K562 (cell line): Measurements from ENCODE around the gene SMYD2. TPM values are rescaled to one million over a fixed set of nuclear protein-coding genes. Genes with fewer than 3 reads are reported as not detected.

ENCODE experiments used
- DMBX1 ChIP-seq: fragments of 250-450 bp; sonication (Bioruptor Pico); IDR thresholded peaks from 2 replicates; pipeline ENCODE4 v1.8.0; 2022; ENCODE audit warnings: inconsistent platforms, mild to moderate bottlenecking, moderate library complexity, borderline replicate concordance
- ESRRB ChIP-seq: fragments of 250-450 bp; sonication (Bioruptor Pico); IDR thresholded peaks from 2 replicates; pipeline ENCODE4 v1.5.0; 2020; ENCODE audit warnings: mild to moderate bottlenecking, moderate library complexity, borderline replicate concordance
- GABPB1 ChIP-seq: sonication (generic); formaldehyde crosslinking; IDR thresholded peaks from 2 replicates; pipeline ENCODE4 v1.8.0; 2022; ENCODE audit warnings: mild to moderate bottlenecking, missing genetic modification reagents
- MAFF ChIP-seq: IDR thresholded peaks from 2 replicates; pipeline ENCODE4 v1.6.1; 2012; ENCODE audit warnings: low read length, improper control_type of control experiment
- PHTF2 ChIP-seq: fragments of 250-450 bp; sonication (Bioruptor Pico); IDR thresholded peaks from 2 replicates; pipeline ENCODE4 v1.5.0; 2021; ENCODE audit warnings: mild to moderate bottlenecking
- POLR2AphosphoS2 ChIP-seq: IDR thresholded peaks from 2 replicates; pipeline ENCODE4 v1.6.1; 2012; ENCODE audit warnings: low read length, improper control_type of control experiment
- SIX5 ChIP-seq, 2 experiments: IDR thresholded peaks; 2 replicates each; pipeline ENCODE4 v1.6.1; 2011; ENCODE audit warnings: low read length in 2 of 2, borderline replicate concordance in 1 of 2, low read depth in 1 of 2, mild to moderate bottlenecking in 1 of 2, moderate library complexity in 1 of 2; ENCODE audit not compliant: insufficient read depth in 1 of 2
- ZNF76 ChIP-seq: fragments of 250-450 bp; sonication (Bioruptor Pico); IDR thresholded peaks from 2 replicates; pipeline ENCODE4 v1.4.0; 2020; ENCODE audit warnings: mild to moderate bottlenecking, moderate library complexity, borderline replicate concordance
- ZNF778 ChIP-seq: fragments of 450-650 bp; formaldehyde crosslinking; IDR thresholded peaks from 2 replicates; pipeline ENCODE4 v1.4.0; 2020; ENCODE audit warnings: mild to moderate bottlenecking, moderate library complexity
- polyA plus RNA-seq, 8 experiments: library from polyadenylated mRNA; depleted of rRNA in 4 of 8; stranded (reverse) in 5 of 8; unstranded in 3 of 8; fragments of >200 nt; fragmentation: Nextera tagmentation in 2 of 8; fragmentation: Illumina TruSeq in 1 of 8; extraction: Ambion mirVana in 2 of 8; extraction: Trizol in 1 of 8; gene quantifications; 2 replicates each; pipeline versions ENCODE4 v1.2.1 to v1.2.3, GENCODE V29; 2011 to 2014; ENCODE audit warnings: inconsistent platforms in 1 of 8, missing spikeins in 1 of 8
- total RNA-seq, 7 experiments: library from RNA; depleted of rRNA in 6 of 7; stranded (reverse); fragments of >200 nt in 6 of 7; fragmentation: Illumina TruSeq in 2 of 7; extraction: Trizol in 2 of 7; gene quantifications; 2 replicates each; pipeline versions ENCODE4 v1.2.1 to v1.2.3, GENCODE V29; 2011 to 2021; ENCODE audit warnings: low replicate concordance in 1 of 7
- TF ChIP-seq, protein P1 (sequence below), 2 experiments: IDR thresholded peaks; 2 replicates each; pipeline ENCODE4 v1.6.1; 2012; ENCODE audit warnings: improper control_type of control experiment in 2 of 2, low read depth in 2 of 2, low read length in 2 of 2, borderline replicate concordance in 1 of 2
- TF ChIP-seq, protein P2 (sequence below): fragments of 150-350 bp; IDR thresholded peaks from 2 replicates; pipeline ENCODE4 v1.6.1; 2014; ENCODE audit warnings: low read depth, mild to moderate bottlenecking, low read length, borderline replicate concordance
- TF ChIP-seq, protein P3 (sequence below): IDR thresholded peaks from 3 replicates; pipeline ENCODE4 v1.6.1; 2011; ENCODE audit warnings: borderline replicate concordance, mild to moderate bottlenecking; ENCODE audit not compliant: insufficient read length, insufficient read depth
- TF ChIP-seq, protein P4 (sequence below): fragments of 450-650 bp; IDR thresholded peaks from 2 replicates; pipeline ENCODE4 v1.6.1; 2017; ENCODE audit warnings: antibody characterized with exemption, mild to moderate bottlenecking
- TF ChIP-seq, protein P5 (sequence below): sonication (generic); formaldehyde crosslinking; IDR thresholded peaks from 2 replicates; pipeline ENCODE4 v1.8.0; 2022; ENCODE audit warnings: mild to moderate bottlenecking, missing genetic modification reagents

SMYD2 gene
- total and polyA plus RNA-seq, 9 of the 15 experiments (the other 6 are each of a cell fraction or from before 2014, with no cell fraction given), result 13.8 to 81.3 (median 39.9) TPM

DNA sequence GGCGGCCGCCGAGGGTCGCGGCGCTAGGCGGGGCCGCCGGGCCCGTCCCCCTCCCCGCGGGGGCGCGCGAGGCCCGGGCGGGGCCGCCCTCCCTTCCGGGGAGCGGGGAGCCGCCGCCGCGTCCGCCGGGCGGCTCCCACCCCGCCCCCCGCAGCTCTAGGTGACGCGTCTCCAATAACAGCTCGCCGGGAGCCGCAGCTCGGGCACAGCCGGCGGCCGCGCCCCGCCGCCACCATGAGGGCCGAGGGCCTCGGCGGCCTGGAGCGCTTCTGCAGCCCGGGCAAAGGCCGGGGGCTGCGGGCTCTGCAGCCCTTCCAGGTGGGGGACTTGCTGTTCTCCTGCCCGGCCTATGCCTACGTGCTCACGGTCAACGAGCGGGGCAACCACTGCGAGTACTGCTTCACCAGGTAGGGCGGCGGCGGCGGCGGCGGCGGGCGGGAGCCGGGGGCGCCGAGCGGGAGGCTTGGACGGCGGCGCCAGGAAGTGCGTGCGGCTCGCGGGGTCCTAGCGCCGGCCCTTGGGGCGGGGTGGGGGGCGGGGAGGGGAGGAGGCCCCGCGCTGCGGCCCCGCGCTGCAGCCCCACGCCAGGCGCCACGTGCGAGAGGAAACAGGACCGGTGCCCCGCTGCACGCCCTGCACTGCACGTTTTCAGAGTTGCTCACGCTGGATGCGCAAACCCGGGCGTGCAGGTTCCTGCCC lies at the start of gene SMYD2 (continued):
- TF ChIP-seq, protein P1, sequence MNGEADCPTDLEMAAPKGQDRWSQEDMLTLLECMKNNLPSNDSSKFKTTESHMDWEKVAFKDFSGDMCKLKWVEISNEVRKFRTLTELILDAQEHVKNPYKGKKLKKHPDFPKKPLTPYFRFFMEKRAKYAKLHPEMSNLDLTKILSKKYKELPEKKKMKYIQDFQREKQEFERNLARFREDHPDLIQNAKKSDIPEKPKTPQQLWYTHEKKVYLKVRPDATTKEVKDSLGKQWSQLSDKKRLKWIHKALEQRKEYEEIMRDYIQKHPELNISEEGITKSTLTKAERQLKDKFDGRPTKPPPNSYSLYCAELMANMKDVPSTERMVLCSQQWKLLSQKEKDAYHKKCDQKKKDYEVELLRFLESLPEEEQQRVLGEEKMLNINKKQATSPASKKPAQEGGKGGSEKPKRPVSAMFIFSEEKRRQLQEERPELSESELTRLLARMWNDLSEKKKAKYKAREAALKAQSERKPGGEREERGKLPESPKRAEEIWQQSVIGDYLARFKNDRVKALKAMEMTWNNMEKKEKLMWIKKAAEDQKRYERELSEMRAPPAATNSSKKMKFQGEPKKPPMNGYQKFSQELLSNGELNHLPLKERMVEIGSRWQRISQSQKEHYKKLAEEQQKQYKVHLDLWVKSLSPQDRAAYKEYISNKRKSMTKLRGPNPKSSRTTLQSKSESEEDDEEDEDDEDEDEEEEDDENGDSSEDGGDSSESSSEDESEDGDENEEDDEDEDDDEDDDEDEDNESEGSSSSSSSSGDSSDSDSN (IDR thresholded peaks at IDR 0.05; ENCODE audit: borderline replicate concordance in 1 of 2, low read depth in 2 of 2, low read length in 2 of 2), result peak; percentile 43 to 63; a peak in 1 of 4 replicates
- TF ChIP-seq, protein P2, sequence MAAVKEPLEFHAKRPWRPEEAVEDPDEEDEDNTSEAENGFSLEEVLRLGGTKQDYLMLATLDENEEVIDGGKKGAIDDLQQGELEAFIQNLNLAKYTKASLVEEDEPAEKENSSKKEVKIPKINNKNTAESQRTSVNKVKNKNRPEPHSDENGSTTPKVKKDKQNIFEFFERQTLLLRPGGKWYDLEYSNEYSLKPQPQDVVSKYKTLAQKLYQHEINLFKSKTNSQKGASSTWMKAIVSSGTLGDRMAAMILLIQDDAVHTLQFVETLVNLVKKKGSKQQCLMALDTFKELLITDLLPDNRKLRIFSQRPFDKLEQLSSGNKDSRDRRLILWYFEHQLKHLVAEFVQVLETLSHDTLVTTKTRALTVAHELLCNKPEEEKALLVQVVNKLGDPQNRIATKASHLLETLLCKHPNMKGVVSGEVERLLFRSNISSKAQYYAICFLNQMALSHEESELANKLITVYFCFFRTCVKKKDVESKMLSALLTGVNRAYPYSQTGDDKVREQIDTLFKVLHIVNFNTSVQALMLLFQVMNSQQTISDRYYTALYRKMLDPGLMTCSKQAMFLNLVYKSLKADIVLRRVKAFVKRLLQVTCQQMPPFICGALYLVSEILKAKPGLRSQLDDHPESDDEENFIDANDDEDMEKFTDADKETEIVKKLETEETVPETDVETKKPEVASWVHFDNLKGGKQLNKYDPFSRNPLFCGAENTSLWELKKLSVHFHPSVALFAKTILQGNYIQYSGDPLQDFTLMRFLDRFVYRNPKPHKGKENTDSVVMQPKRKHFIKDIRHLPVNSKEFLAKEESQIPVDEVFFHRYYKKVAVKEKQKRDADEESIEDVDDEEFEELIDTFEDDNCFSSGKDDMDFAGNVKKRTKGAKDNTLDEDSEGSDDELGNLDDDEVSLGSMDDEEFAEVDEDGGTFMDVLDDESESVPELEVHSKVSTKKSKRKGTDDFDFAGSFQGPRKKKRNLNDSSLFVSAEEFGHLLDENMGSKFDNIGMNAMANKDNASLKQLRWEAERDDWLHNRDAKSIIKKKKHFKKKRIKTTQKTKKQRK, result no peak
- TF ChIP-seq POLR2AphosphoS2 (no peak), MAFF (no peak), SIX5 (IDR thresholded peaks at IDR 0.05; ENCODE audit: borderline replicate concordance in 1 of 2, insufficient read depth in 1 of 2, low read depth in 1 of 2, low read length in 2 of 2) (no peak), GABPB1 (CRISPR knock-in tag) (no peak), ZNF76 (no peak), ZNF778 (CRISPR knock-in tag) (no peak), ESRRB (CRISPR knock-in tag) (no peak), DMBX1 (CRISPR knock-in tag) (no peak; the same call in 1 of the 2 replicates), PHTF2 (CRISPR knock-in tag) (no peak)
- TF ChIP-seq, protein P3, sequence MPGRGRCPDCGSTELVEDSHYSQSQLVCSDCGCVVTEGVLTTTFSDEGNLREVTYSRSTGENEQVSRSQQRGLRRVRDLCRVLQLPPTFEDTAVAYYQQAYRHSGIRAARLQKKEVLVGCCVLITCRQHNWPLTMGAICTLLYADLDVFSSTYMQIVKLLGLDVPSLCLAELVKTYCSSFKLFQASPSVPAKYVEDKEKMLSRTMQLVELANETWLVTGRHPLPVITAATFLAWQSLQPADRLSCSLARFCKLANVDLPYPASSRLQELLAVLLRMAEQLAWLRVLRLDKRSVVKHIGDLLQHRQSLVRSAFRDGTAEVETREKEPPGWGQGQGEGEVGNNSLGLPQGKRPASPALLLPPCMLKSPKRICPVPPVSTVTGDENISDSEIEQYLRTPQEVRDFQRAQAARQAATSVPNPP, result no peak
- TF ChIP-seq, protein P4, sequence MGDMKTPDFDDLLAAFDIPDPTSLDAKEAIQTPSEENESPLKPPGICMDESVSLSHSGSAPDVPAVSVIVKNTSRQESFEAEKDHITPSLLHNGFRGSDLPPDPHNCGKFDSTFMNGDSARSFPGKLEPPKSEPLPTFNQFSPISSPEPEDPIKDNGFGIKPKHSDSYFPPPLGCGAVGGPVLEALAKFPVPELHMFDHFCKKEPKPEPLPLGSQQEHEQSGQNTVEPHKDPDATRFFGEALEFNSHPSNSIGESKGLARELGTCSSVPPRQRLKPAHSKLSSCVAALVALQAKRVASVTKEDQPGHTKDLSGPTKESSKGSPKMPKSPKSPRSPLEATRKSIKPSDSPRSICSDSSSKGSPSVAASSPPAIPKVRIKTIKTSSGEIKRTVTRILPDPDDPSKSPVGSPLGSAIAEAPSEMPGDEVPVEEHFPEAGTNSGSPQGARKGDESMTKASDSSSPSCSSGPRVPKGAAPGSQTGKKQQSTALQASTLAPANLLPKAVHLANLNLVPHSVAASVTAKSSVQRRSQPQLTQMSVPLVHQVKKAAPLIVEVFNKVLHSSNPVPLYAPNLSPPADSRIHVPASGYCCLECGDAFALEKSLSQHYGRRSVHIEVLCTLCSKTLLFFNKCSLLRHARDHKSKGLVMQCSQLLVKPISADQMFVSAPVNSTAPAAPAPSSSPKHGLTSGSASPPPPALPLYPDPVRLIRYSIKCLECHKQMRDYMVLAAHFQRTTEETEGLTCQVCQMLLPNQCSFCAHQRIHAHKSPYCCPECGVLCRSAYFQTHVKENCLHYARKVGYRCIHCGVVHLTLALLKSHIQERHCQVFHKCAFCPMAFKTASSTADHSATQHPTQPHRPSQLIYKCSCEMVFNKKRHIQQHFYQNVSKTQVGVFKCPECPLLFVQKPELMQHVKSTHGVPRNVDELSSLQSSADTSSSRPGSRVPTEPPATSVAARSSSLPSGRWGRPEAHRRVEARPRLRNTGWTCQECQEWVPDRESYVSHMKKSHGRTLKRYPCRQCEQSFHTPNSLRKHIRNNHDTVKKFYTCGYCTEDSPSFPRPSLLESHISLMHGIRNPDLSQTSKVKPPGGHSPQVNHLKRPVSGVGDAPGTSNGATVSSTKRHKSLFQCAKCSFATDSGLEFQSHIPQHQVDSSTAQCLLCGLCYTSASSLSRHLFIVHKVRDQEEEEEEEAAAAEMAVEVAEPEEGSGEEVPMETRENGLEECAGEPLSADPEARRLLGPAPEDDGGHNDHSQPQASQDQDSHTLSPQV, result 0 out of 2 replicates have a peak, but pooled peaks have one; percentile 62
- TF ChIP-seq, protein P5, sequence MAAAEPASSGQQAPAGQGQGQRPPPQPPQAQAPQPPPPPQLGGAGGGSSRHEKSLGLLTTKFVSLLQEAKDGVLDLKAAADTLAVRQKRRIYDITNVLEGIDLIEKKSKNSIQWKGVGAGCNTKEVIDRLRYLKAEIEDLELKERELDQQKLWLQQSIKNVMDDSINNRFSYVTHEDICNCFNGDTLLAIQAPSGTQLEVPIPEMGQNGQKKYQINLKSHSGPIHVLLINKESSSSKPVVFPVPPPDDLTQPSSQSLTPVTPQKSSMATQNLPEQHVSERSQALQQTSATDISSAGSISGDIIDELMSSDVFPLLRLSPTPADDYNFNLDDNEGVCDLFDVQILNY, result no peak
